Measurements from ENCODE around the gene RAB28.

DNA sequence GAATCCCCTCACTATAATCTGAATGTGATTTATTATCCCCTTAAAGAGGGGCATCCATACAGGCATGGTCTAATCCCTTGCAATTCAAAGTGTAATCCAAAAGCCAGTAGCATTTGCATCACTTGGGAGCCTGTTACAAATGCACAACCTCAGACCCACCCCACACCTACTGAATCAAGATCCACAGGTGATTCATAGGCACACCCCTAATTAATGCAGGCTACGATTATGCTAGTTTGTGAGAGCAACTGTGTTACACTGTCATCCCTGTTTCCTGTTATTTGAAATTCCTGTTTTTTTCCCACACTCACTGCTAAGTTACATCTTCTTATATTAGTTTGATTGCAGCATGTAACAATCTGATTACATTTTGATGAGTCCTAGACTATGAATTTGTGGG, 120.0 kb downstream of the RAB28 start:
- TF ChIP-seq, protein P1, sequence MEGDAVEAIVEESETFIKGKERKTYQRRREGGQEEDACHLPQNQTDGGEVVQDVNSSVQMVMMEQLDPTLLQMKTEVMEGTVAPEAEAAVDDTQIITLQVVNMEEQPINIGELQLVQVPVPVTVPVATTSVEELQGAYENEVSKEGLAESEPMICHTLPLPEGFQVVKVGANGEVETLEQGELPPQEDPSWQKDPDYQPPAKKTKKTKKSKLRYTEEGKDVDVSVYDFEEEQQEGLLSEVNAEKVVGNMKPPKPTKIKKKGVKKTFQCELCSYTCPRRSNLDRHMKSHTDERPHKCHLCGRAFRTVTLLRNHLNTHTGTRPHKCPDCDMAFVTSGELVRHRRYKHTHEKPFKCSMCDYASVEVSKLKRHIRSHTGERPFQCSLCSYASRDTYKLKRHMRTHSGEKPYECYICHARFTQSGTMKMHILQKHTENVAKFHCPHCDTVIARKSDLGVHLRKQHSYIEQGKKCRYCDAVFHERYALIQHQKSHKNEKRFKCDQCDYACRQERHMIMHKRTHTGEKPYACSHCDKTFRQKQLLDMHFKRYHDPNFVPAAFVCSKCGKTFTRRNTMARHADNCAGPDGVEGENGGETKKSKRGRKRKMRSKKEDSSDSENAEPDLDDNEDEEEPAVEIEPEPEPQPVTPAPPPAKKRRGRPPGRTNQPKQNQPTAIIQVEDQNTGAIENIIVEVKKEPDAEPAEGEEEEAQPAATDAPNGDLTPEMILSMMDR (IDR thresholded peaks at IDR 0.05; ENCODE audit: low read length) = no peak
- no peak for TF ChIP-seq EZH2phosphoT487 (IDR thresholded peaks at IDR 0.05; ENCODE audit: low read length)

All from MM.1S (cell line).